Activated naive CD4-positive, alpha-beta T cell treated with Interleukin-2 at 50 U/mL for 16 hours (primary cell): ENCODE data around the gene FAM124B.

Experiments used
- DNase-seq: peaks from one replicate; pipeline ENCODE4 v3.0.0-alpha.2; 2020

The FAM124B gene

GRCh38 chr2:224379986-224380385, 21.9 kb downstream of the FAM124B start:
- DNase-seq, result no peak

GRCh38 chr2:224379172-224379571, 22.7 kb downstream of the FAM124B start:
- no peak for DNase-seq

- no peak for DNase-seq
Measured at GRCh38 chr2:224378701-224379097, 23.2 kb downstream of the FAM124B start.

- no peak for DNase-seq
Measured at GRCh38 chr2:224377751-224378700, 23.9 kb downstream of the FAM124B start.

- no peak for DNase-seq
Measured at GRCh38 chr2:224372641-224373040, 29.3 kb downstream of the FAM124B start.

- DNase-seq, result no peak
Measured at GRCh38 chr2:224369028-224369632, 32.8 kb downstream of the FAM124B start.

- no peak for DNase-seq
Measured at GRCh38 chr2:224366267-224366844, 35.6 kb downstream of the FAM124B start.

GRCh38 chr2:224365331-224365730, 36.6 kb downstream of the FAM124B start:
- no peak for DNase-seq

- no peak for DNase-seq
Measured at GRCh38 chr2:224363281-224363680, 38.6 kb downstream of the FAM124B start.

GRCh38 chr2:224362094-224362493, 39.8 kb downstream of the FAM124B start:
- no peak for DNase-seq

GRCh38 chr2:224360801-224361251, 41.1 kb downstream of the FAM124B start:
- DNase-seq, result no peak

GRCh38 chr2:224359569-224359968, 42.3 kb downstream of the FAM124B start:
- no peak for DNase-seq

- DNase-seq, result peak; percentile 45
Measured at GRCh38 chr2:224357098-224357901, 44.6 kb downstream of the FAM124B start.

- DNase-seq, result no peak
Measured at GRCh38 chr2:224354632-224355211, 47.2 kb downstream of the FAM124B start.

- DNase-seq, result no peak
Measured at GRCh38 chr2:224350703-224351102, 51.2 kb downstream of the FAM124B start.

GRCh38 chr2:224349396-224349795, 52.5 kb downstream of the FAM124B start:
- no peak for DNase-seq

- DNase-seq, result no peak
Measured at GRCh38 chr2:224347176-224348051, 54.5 kb downstream of the FAM124B start.

- DNase-seq, result no peak
Measured at GRCh38 chr2:224345492-224345891, 56.4 kb downstream of the FAM124B start.

- DNase-seq, result no peak
Measured at GRCh38 chr2:224343226-224343625, 58.7 kb downstream of the FAM124B start.

GRCh38 chr2:224335991-224336390, 65.9 kb downstream of the FAM124B start:
- no peak for DNase-seq

GRCh38 chr2:224334726-224335125, 67.2 kb downstream of the FAM124B start:
- DNase-seq, result no peak
